GM12891 (cell line): ENCODE measurements around the gene LRRC15.

ENCODE experiments used
- POLR2A ChIP-seq: IDR thresholded peaks from 2 replicates; pipeline ENCODE4 v1.6.1; 2011; ENCODE audit warnings: low read depth, low read length, control low read depth
- POLR2AphosphoS5 ChIP-seq: IDR thresholded peaks from 2 replicates; pipeline ENCODE4 v1.6.1; 2011; ENCODE audit warnings: low read depth, low read length, control low read depth

GRCh38 chr3:194396539-194396858, 27.0 kb upstream of the LRRC15 start:
- TF ChIP-seq POLR2AphosphoS5: no peak
- TF ChIP-seq POLR2A: no peak
